ENCODE results near the gene CENPP.

CENPP gene

GRCh38 chr9:92608241-92608908, 282.6 kb downstream of the CENPP start:
- TF ChIP-seq CTCF (conservative IDR thresholded peaks at IDR 0.05; ENCODE audit: low read depth, low read length) = no peak
- H3K4me3 ChIP-seq (ENCODE audit: low read depth, low read length) = no peak overlapping the region
- peak; percentile 9 for DNase-seq (ENCODE audit: low read depth)

GRCh38 chr9:92608909-92609445, 283.2 kb downstream of the CENPP start:
- no peak for TF ChIP-seq CTCF (conservative IDR thresholded peaks at IDR 0.05; ENCODE audit: low read depth, low read length)
- no peak for DNase-seq (ENCODE audit: low read depth)
- H3K4me3 ChIP-seq (ENCODE audit: low read depth, low read length) = no peak overlapping the region

GRCh38 chr9:92610470-92611420, 285.0 kb downstream of the CENPP start:
- H3K4me3 ChIP-seq (ENCODE audit: low read depth, low read length) = no peak overlapping the region
- no peak for DNase-seq (ENCODE audit: low read depth)
- no peak for TF ChIP-seq CTCF (conservative IDR thresholded peaks at IDR 0.05; ENCODE audit: low read depth, low read length)

GRCh38 chr9:92611621-92612285, 286.0 kb downstream of the CENPP start:
- no peak overlapping the region for H3K4me3 ChIP-seq (ENCODE audit: low read depth, low read length)
- no peak for TF ChIP-seq CTCF (conservative IDR thresholded peaks at IDR 0.05; ENCODE audit: low read depth, low read length)
- no peak for DNase-seq (ENCODE audit: low read depth)

GRCh38 chr9:92612292-92612691, 286.5 kb downstream of the CENPP start:
- no peak overlapping the region for H3K4me3 ChIP-seq (ENCODE audit: low read depth, low read length)
- no peak for DNase-seq (ENCODE audit: low read depth)
- no peak for TF ChIP-seq CTCF (conservative IDR thresholded peaks at IDR 0.05; ENCODE audit: low read depth, low read length)

- no peak for DNase-seq (ENCODE audit: low read depth)
- TF ChIP-seq CTCF (conservative IDR thresholded peaks at IDR 0.05; ENCODE audit: low read depth, low read length) = no peak
- H3K4me3 ChIP-seq (ENCODE audit: low read depth, low read length) = no peak overlapping the region
These were observed 287.1 kb downstream of the CENPP start for GRCh38 chr9:92612816-92613215.
